ENCODE data around the gene PRMT5.
A peak's percentile ranks its signal among the peaks of the same experiment; 100 is the strongest.
"Not testable (repeated sequence)": the region's sequence is repeated elsewhere in the genome, so short reads cannot be mapped to it uniquely, and the experiment has no call there.

Gene PRMT5
- total RNA-seq = 9.3 to 44.2 (median 33.1) reads per million in 18 experiments

- DNase-seq = peak; percentile 100
These were observed at the start of gene PRMT5 for GRCh38 chr14:22929104-22929960. Gene PRMT5, minus strand, starts transcription at chr14:22929376. Its CDS starts 15 bp downstream, at chr14:22929361.

- DNase-seq = no peak
These were observed 49.3 kb upstream of the PRMT5 start for GRCh38 chr14:22978487-22978837.

GRCh38 chr14:22977684-22978486, 48.7 kb upstream of the PRMT5 start:
- no peak for DNase-seq

DNA sequence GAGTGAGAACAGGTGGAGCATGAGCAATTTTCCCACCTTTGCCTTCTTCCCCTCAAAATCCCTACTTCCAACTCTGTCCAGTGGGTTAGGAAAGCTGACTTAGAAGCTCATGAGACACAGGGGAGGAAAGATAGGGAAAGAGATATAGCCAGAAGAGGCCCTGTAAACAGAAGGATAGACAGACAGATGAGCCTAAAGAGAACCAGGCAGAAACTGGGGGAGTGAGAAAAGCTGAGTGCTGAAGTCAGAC, 48.2 kb upstream of the PRMT5 start:
- DNase-seq = no peak

DNA sequence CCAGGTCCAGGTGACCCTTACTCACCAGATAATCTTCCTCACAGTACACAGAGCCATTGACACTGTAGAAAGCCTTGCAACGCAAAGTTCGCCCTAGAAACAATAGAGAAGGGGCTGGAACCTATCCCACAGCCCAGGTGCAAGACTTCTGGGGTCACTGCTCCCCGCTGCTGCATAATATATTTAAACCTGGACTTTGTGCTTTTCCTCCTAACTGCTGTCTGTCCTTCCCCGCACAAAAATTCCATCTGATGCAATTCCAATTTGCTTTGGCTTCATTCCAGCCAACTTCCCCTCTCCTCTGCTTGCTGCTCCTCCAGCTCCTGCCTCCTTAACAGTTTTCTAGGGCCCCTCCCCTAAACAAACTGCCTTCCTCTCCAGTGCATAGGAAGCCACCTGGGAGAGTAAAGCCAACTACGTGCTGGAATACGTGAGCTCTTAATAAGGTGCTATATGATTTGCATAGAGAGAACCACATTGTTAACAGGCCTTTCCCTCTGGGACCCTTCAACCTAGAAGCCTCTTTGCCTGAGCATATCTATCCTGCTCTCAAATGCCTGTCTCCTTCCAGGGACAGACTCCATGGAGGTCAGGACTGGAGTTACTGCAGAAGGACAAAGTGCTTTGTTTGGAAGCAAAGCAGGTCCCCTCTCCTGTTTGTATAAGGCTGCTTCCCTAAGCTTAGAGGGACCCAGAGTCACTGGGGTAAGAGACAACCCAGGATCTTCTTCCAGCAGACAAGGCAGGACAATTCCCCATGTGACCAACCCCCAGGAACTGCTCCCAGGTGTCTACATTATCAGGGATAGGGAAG, 47.7 kb upstream of the PRMT5 start:
- DNase-seq = peak in 1 of 2 donors; percentile 4

GRCh38 chr14:22974530-22975313, 45.5 kb upstream of the PRMT5 start:
- DNase-seq = no peak

DNA sequence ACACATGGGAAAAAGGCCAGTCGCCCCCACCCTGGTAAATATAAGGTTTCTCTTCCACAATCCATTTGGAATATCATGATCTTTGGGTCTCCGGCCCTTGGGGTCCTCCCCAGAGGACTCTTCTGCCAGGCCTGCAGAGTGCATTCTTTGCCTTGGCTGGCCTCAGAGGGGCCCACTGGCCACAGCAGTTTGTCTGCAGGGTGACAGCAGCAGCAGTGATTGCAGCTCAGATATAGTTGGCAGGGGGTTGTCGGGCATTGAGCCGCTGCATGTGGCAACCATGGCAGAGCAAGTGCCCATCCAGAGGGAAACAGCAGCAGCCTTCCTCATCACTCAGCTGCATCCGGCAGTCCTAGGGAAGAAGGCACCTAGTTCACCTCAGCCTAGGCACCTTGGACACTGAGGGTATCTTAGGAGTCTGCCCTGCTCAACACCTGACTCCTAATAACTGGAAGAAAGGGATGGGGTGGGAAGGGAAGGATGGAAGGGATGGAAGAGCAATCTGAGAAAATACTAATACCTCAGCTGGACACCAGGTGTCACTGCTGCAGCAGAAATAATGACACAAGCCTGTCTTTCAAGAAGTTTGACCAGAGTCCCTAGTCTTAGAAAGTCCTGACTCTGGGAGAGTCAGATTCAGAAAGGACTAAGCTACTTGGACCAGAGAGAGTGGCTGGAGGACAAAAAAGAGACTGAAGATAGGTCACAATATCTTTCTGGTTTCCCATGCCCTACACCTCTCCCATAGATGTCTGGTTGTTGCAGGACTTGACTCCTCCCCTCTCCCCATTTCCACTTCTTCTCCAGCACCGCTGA, 44.2 kb upstream of the PRMT5 start:
- peak; percentile 65 to 68 for DNase-seq

DNA sequence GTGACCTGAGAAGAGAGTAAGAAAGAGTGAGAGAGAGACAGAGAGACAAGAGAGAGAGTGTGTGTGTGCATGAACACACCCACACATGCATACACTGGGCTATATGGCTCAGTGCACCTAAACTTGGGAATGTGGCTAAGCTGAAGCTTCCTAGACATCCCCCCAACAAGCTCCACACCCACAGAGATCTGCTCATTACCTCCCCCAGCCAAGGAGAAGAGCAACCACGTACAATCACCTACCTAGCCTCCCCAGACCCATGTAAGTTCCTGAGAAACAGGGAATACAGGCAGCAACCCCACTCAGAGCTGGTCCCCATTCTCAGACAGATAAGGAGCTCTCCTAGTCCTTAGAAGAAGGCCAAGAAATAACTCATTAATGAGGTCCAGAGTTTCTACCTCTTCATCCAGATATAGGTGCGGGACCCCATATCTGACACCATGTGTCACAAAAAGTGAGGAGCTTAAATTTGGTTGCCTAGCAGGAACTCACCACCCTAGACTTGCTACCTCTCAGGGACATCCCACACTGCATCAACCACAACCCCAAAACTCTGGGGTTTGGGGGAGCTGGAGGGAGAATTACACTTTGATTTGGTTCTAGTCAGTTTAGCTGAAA, 43.2 kb upstream of the PRMT5 start:
- no peak for DNase-seq

DNA sequence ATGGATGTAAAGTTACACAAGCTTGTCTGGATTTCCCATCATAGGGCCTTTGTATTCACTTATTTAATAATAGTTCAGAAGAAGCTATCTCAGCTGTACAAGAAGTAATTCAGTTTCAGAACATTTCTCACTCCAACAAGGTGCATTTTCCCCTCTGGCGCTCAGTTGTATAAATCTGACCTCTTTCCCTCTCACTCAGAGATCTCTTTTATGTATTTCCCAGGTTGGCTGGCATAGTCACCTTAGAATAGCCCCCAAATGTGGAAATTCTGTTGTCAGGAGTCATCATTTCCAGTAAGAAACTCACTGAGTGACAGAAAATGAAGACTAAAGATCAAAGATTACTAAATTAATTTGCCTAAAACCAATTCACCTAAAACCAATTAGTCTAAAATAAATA, 42.0 kb upstream of the PRMT5 start:
- no peak for DNase-seq

- DNase-seq = no peak
These were observed 37.6 kb upstream of the PRMT5 start for GRCh38 chr14:22966783-22967269.

- not testable (repeated sequence) for DNase-seq
These were observed 37.0 kb upstream of the PRMT5 start for GRCh38 chr14:22965916-22966782.

- no peak for DNase-seq
These were observed 33.0 kb upstream of the PRMT5 start for GRCh38 chr14:22962061-22962676.

GRCh38 chr14:22955702-22956569, 26.8 kb upstream of the PRMT5 start:
- DNase-seq = no peak

DNA sequence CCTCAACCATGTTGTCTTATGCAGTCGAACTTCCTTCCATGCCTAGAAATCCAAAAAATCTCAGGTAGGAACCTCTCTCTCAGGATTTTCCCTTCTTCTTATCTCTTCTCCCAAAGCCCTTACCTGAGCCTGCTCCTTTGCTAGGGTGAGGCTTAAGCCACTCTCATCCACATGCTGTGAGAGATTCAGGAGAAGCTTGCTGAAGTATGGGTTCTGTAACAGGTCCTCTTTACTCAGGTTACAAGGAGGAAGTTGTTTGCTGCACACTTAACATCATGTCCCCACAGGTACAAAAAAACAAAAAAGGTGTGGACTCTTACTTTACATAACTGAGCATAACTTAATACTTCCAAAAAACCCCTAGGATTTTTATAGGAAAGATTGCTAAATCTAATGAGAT, 23.2 kb upstream of the PRMT5 start:
- DNase-seq = no peak

- DNase-seq = peak; percentile 31 to 37
These were observed 22.6 kb upstream of the PRMT5 start for GRCh38 chr14:22951795-22952194.

DNA sequence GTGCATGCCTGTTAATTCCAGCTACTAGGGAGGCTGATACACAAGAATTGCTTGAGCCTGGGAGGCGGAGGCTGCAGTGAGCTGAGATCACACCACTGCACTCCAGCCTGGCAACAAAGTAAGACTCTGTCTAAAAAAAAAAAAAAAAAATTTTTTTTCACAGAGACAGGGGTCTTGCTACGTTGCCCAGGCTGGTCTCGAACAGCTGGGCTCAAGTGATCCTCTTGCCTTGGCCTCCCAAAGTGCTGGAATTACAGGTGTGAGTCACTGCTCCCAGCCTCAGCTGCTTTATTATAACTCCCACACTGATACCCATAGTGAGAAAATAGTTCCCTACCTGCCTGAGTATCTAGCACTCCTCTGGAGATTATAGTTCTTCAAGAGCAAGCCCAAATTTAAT, 16.5 kb upstream of the PRMT5 start:
- DNase-seq = no peak

DNA sequence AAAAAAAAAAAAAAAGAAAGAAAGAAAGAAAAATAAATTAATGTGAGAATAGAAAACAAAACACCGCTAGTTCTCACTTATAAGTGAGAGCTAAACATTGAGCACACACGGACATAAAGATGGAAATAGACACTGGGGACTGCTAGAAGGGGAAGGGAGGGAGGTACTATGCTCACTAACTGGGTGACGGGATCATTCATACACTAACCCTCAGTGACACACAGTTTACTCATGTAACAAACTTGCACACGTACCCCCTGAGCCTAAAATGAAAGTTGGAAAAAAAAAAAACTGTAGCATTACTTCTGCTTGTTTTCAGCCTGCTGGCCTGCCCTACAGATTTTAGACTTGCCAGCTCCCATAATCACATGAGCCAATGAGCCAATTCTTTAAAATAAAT, 10.5 kb upstream of the PRMT5 start:
- no peak for DNase-seq

DNA sequence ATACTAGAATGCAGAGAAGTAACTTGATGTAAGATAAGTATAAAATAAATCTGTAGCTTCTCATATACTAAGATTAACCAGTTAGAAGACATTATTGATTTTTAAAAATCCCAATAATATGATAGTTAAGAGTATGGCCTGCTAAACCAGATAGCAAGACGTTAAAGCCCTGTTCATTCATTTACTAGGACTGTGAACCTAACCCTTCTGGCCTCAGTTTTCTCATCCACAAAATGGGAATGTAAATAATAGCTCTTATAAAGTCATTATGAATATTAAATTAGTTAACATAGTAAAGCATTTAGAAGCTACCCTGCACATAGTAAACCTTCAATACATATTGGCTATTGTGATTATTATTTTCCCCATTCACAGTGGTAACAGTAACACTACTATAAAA, 6.0 kb upstream of the PRMT5 start:
- DNase-seq = no peak

All from inflammatory macrophage (primary cell).